Thymus (tissue), 11 donors: Measurements from ENCODE around the gene SLAIN1. TPM values are rescaled to one million over a fixed set of nuclear protein-coding genes. Genes with fewer than 3 reads are reported as not detected.
A peak's percentile ranks its signal among the peaks of the same experiment; 100 is the strongest.

Experiments used
- DNase-seq, 9 donors: peaks; one replicate each; pipeline ENCODE4 v3.0.0-alpha.2; 2013; ENCODE audit warnings: low spot score in 9 of 9, low read depth in 6 of 9, missing footprints in 1 of 9
- H3K27ac ChIP-seq, 2 donors: one replicate each; pipeline ENCODE4 v1.5.1; 2013; ENCODE audit warnings: control low read depth in 1 of 2, low read depth in 1 of 2, low read length in 1 of 2, mild to moderate bottlenecking in 1 of 2, moderate library complexity in 1 of 2
- H3K27me3 ChIP-seq, 2 donors: one replicate each; pipeline ENCODE4 v1.5.1; 2013; ENCODE audit warnings: low read length in 1 of 2; ENCODE audit not compliant: control insufficient read depth in 2 of 2, insufficient read depth in 1 of 2
- H3K36me3 ChIP-seq, 2 donors: one replicate each; pipeline ENCODE4 v1.5.1; 2013; ENCODE audit warnings: low read length in 1 of 2, mild to moderate bottlenecking in 1 of 2, moderate library complexity in 1 of 2; ENCODE audit not compliant: control insufficient read depth in 2 of 2, insufficient read depth in 2 of 2
- H3K4me1 ChIP-seq, 2 donors: one replicate each; pipeline ENCODE4 v1.5.1; 2013; ENCODE audit warnings: low read length in 2 of 2; ENCODE audit not compliant: control insufficient read depth in 2 of 2, insufficient read depth in 2 of 2
- H3K4me3 ChIP-seq, 2 donors: one replicate each; pipeline ENCODE4 v1.5.1; 2013; ENCODE audit warnings: low read length in 2 of 2, control low read depth in 1 of 2, mild to moderate bottlenecking in 1 of 2
- H3K9me3 ChIP-seq, 2 donors: one replicate each; pipeline ENCODE4 v1.5.1; 2013; ENCODE audit warnings: low read length in 1 of 2, mild to moderate bottlenecking in 1 of 2; ENCODE audit not compliant: control insufficient read depth in 2 of 2, insufficient read depth in 1 of 2
- WGBS: extraction: QIAGEN DNeasy Blood & Tissue Kit; methylation state at CpG from one replicate; pipeline ENCODE4 v1.1.7; 2013; 5-methylcytosine and 5-hydroxymethylcytosine counted together
- polyA plus RNA-seq: library from polyadenylated mRNA; stranded (reverse); fragments of 200-250 nt; gene quantifications from one replicate; pipeline ENCODE4 v1.2.3, GENCODE V29; 2013
- total RNA-seq: library from RNA; stranded (reverse); fragments of 120-200 nt; gene quantifications from one replicate; pipeline ENCODE4 v1.2.4, GENCODE V29; 2013
- donor health status: healthy.

The SLAIN1 gene
- total and polyA plus RNA-seq, 2 donors, result 16.3 to 49.7 TPM

- no peak overlapping the region for H3K4me3 ChIP-seq
- 97% methylated on average over 3 of the region's 3 CpGs for WGBS
- no peaks in the 10 kb centered on the region for H3K36me3 ChIP-seq
- no peaks in the 10 kb centered on the region for H3K9me3 ChIP-seq
- no peaks in the 10 kb centered on the region for H3K4me1 ChIP-seq
- no peaks in the 10 kb centered on the region for H3K27me3 ChIP-seq
- no peak overlapping the region for H3K27ac ChIP-seq
- DNase-seq, result no peak
Measured at GRCh38 chr13:77800219-77800618, 102.7 kb downstream of the SLAIN1 start.

DNA sequence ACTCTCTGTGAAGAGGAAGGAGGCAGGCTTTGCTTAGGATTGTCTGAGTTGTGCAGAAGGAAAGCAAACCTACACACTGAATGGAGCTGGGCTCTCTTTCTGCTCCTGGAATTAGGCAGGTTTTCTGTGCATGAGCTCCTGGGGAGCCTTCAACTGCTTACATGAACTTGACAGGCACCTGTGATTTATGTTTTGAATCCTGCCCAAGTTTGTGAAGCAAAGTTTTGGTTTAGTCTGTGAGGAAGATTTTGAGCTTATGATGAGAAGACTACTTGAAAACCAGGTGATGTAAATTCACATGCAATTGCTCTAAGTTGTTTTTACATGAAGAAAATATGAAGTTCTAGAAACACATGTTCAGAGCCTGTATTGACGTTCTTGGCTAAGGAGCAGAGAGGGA is 109.0 kb downstream of the SLAIN1 start:
- Histone ChIP-seq H3K9me3 (no peaks in the 10 kb centered on the region), H3K4me1 (no peaks in the 10 kb centered on the region), H3K27me3 (no peaks in the 10 kb centered on the region), H3K4me3 (no peak overlapping the region), H3K27ac (no peak overlapping the region), H3K36me3 (no peaks in the 10 kb centered on the region)
- WGBS, result 92% methylated on average over 1 of the region's 1 CpG
- DNase-seq, result no peak

DNA sequence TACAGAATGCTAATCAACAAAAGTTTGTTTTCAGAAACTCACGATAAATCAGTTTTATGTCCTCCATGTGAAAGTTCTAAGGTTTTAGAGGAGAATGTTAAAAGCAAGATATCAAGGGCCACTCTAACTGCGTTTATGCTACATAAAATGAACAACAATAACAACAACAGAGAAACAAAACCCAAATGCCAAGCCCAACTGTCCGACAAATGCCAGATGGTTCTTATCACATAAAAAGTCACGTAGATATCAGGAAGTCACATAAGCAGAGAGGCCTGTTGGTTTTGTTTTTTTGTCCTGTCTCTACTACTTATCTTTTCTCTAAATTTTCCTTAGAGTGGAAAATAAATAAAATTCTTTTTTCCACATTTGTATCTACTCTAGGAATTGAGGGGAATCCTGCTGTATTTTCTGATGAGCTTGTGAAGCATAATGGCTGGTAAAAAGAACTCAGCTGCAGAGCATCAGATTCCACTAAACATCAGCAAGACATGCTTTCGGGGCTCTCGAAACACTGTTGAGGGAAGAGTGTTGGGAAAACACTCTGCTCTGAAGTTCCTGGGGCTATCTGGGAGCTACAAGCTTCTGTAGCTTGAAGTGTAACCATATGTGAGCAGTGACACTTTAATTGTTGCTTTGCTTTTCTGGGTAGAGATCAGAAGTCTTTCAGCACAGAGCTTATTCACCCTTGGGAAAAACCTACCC is 110.1 kb downstream of the SLAIN1 start:
- Histone ChIP-seq H3K4me3 (no peak overlapping the region), H3K4me1 (no peaks in the 10 kb centered on the region), H3K27me3 (no peaks in the 10 kb centered on the region), H3K36me3 (no peaks in the 10 kb centered on the region), H3K9me3 (no peaks in the 10 kb centered on the region), H3K27ac (no peak overlapping the region)
- DNase-seq, result no peak
- WGBS, result 97% methylated on average over 6 of the region's 6 CpGs

GRCh38 chr13:77810430-77810829 is 112.9 kb downstream of the SLAIN1 start:
- no peak overlapping the region for H3K27ac ChIP-seq
- no peaks in the 10 kb centered on the region for H3K9me3 ChIP-seq
- no peaks in the 10 kb centered on the region for H3K4me1 ChIP-seq
- WGBS, result 75% methylated on average over 2 of the region's 2 CpGs
- H3K4me3 ChIP-seq, result no peak overlapping the region
- DNase-seq, result peak in 5 of 9 donors; percentile 4 to 49 (median 13)
- H3K27me3 ChIP-seq, result no peaks in the 10 kb centered on the region
- H3K36me3 ChIP-seq, result no peaks in the 10 kb centered on the region

DNA sequence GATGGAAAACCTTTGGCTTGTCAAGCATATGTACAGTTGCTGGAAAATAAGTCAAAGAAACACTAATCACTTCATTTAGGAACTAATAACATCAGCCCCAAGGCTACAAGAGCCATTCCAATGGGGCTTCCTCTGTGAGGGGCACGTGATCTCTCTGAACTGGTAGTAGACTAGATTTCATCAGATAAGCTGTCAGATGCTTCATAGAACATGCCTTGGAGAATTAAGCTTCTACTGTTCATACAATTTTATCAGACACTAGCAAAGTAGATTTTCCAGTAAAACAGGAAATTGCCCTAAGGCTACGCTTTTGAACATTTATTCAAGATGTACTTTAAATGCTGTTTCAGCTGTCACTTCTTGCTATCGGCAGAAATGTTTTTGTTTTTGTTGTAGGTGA is 113.4 kb downstream of the SLAIN1 start:
- no peaks in the 10 kb centered on the region for H3K9me3 ChIP-seq
- no peak overlapping the region for H3K27ac ChIP-seq
- H3K36me3 ChIP-seq, result no peaks in the 10 kb centered on the region
- H3K4me3 ChIP-seq, result no peak overlapping the region
- no peaks in the 10 kb centered on the region for H3K4me1 ChIP-seq
- DNase-seq, result peak in 2 of 9 donors; percentile 7 to 10
- H3K27me3 ChIP-seq, result no peaks in the 10 kb centered on the region
- WGBS, result 12% methylated on average over 3 of the region's 3 CpGs

DNA sequence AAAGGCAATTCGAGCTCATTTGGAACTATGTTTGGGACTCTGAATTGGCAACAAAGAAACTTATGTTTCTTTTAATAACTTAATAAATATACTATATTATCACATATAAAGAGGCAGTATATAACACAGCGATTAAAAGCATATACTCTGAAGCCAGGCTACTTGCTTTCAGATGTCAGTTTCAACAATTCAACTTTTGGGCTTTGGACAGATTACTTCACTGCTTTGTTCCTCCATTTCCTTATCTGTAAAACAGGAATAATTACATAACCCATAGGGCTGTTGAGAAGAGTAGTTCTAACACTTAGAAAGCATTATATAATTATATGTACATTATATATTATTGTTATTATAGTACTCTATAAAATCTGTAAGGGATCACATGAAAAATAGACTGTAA is 113.9 kb downstream of the SLAIN1 start:
- no peak for DNase-seq
- no peak overlapping the region for H3K4me3 ChIP-seq
- H3K9me3 ChIP-seq, result no peaks in the 10 kb centered on the region
- no peaks in the 10 kb centered on the region for H3K27me3 ChIP-seq
- no peaks in the 10 kb centered on the region for H3K36me3 ChIP-seq
- no peak overlapping the region for H3K27ac ChIP-seq
- 88% methylated on average over 2 of the region's 2 CpGs for WGBS
- no peaks in the 10 kb centered on the region for H3K4me1 ChIP-seq

GRCh38 chr13:77811981-77812380 is 114.5 kb downstream of the SLAIN1 start:
- Histone ChIP-seq H3K4me1 (no peaks in the 10 kb centered on the region), H3K4me3 (no peak overlapping the region), H3K27ac (no peak overlapping the region), H3K27me3 (no peaks in the 10 kb centered on the region), H3K9me3 (no peaks in the 10 kb centered on the region), H3K36me3 (no peaks in the 10 kb centered on the region)
- DNase-seq, result no peak

Other genes with a start within 250 kb of the SLAIN1 start
- gene SCEL, start 162.0 kb upstream of the SLAIN1 start, total RNA-seq, result 1.1 TPM
- 8.6 TPM for gene SCEL, start 162.0 kb upstream of the SLAIN1 start, polyA plus RNA-seq
- gene EDNRB, start 221.1 kb downstream of the SLAIN1 start, total RNA-seq, result 3.1 TPM
- gene EDNRB, start 221.1 kb downstream of the SLAIN1 start, polyA plus RNA-seq, result 5.5 TPM